Heart right ventricle (tissue), 16 donors: ENCODE data around the gene KCNH1. TPM values are rescaled to one million over a fixed set of nuclear protein-coding genes. Genes with fewer than 3 reads are reported as not detected.

ENCODE experiments used
- ATAC-seq, 8 donors: fragments of 200-7000 bp; cut with Tn5 transposase; one replicate each; pipeline ENCODE4 v1.9.1; 2020; ENCODE audit warnings: mild to moderate bottlenecking in 8 of 8, moderate library complexity in 8 of 8, moderate number of reproducible peaks in 1 of 8
- DNase-seq, 2 donors: peaks; one replicate each; pipeline ENCODE4 v3.0.0-alpha.2; 2020
- H3K27ac ChIP-seq, 10 donors: fragments of 200-600 bp; sonication (generic) in 2 of 10; one replicate each; pipeline versions ENCODE4 v1.5.0 to v1.8.0; 2020 to 2022; ENCODE audit warnings: mild to moderate bottlenecking in 3 of 10
- H3K27me3 ChIP-seq, 7 donors: fragments of 200-600 bp; one replicate each; pipeline ENCODE4 v1.8.0; 2021 to 2022; ENCODE audit warnings: mild to moderate bottlenecking in 2 of 7
- H3K36me3 ChIP-seq, 9 donors: fragments of 200-600 bp; sonication (generic) in 1 of 9; one replicate each; pipeline versions ENCODE4 v1.5.0 to v1.8.0; 2020 to 2022; ENCODE audit warnings: mild to moderate bottlenecking in 2 of 9
- H3K4me1 ChIP-seq, 9 donors: fragments of 200-600 bp; sonication (generic) in 1 of 9; one replicate each; pipeline versions ENCODE4 v1.5.0 to v1.8.0; 2020 to 2022; ENCODE audit warnings: mild to moderate bottlenecking in 4 of 9
- H3K4me3 ChIP-seq, 10 donors: fragments of 200-600 bp; sonication (generic) in 2 of 10; one replicate each; pipeline versions ENCODE4 v1.5.0 to v1.8.0; 2020 to 2022; ENCODE audit warnings: mild to moderate bottlenecking in 7 of 10, moderate library complexity in 2 of 10
- H3K9me3 ChIP-seq, 11 donors: fragments of 200-600 bp in 10 of 11; sonication (generic) in 2 of 11; one replicate each; pipeline versions ENCODE4 v1.5.0 to v1.8.0; 2013 to 2022; ENCODE audit warnings: mild to moderate bottlenecking in 2 of 11, control low read depth in 1 of 11, moderate library complexity in 1 of 11
- CTCF ChIP-seq, 9 donors: fragments of 200-600 bp; sonication (generic) in 2 of 9; IDR thresholded peaks; one replicate each; pipeline versions ENCODE4 v1.5.0 to v1.8.0; 2021 to 2022; ENCODE audit warnings: antibody characterized with exemption in 9 of 9, mild to moderate bottlenecking in 5 of 9, moderate library complexity in 1 of 9
- WGBS, 2 donors: extraction: QIAGEN DNeasy Blood & Tissue Kit; methylation state at CpG; one replicate each; pipeline ENCODE4 v1.1.7; 2013; ENCODE audit warnings: inconsistent platforms in 1 of 2; 5-methylcytosine and 5-hydroxymethylcytosine counted together
- intact Hi-C, 10 donors: fragments of 100-400 bp; cut with DNase I; formaldehyde crosslinking; loops; one replicate each; pipeline versions ENCODE4 v1.11.1 to v1.14.2; 2022
- polyA plus RNA-seq, 2 donors: library from polyadenylated mRNA; stranded (reverse); fragments of 200-250 nt; gene quantifications; one replicate each; pipeline ENCODE4 v1.2.3, GENCODE V29; 2013
- total RNA-seq, 10 donors: library from RNA; stranded (reverse); fragmentation: NEBNext Ultra II Directional in 3 of 10; extraction: Animal tissue kit (Norgen Biotek cat#: 25700) in 3 of 10; gene quantifications; one replicate each; pipeline versions ENCODE4 v1.2.1 to v1.2.4, GENCODE V29; 2021 to 2023
- donor health status: Arrhythmogenic right ventricular cardiomyopathy.
- donor health status: ischemic (EF 13 %, LVEDD 7.1; RV severe dilation, severe dysfunction).
- donor health status: healthy with polysubstance abuse.
- donor health status: DM: no; HTN: yes; CAD: no.
- donor health status: DM: no; HTN: no; CAD: no.
- donor health status: ischemic (EF 25% LVEDD 6.9; RV normal size, moderate dysfunction).
- donor health status: ischemic (EF 25% LVEDD 5.7; RV mildly dilated, moderate dysfunction).
- donor health status: healthy.
- donor health status: DM: yes; HTN: yes; CAD: no.
- donor health status: Ischemic cardiomyopathy.
- donor health status: ischemic (EF 35%, LVEDD 5.7; RV mildly dilated, moderate dysfunction).
- donor health status: nonischemic (EF 11% LVEDD 7.7; RV severe dilation, severe dysfunction).
- donor health status: DM: yes; HTN: yes; CAD: no.
- donor health status: PGD.
- donor health status: ischemic (EF 29% LVEDD 5.4; RV normal size, mild dysfunction).
- donor health status: nonischemic (EF 23%, LVEDD 6.1; RV moderate dilation, normal function).

Gene KCNH1
- total and polyA plus RNA-seq, 12 donors, result 0.09 TPM; not detected in 11

DNA sequence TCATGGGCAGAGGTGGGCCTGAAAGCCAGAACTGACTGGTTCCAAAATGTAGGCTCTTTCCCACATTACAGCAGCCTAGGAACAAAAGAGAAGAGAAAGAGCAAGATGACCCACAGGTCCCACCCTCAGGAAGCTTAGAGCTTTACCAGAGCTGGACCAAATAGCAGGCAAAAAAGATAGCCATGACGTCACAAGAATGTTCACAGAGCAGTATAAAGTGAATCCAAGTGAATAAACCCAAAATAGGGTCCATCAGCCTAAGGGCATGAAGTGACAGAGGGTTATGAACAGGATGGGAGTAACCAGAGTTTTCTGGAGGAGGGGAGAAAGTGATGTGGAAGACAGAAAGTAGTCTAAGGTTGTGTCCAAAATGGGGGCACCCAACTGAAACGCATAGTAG lies 221.2 kb downstream of the KCNH1 start:
- ATAC-seq, result no peak
- H3K4me1 ChIP-seq, result no peaks in the 10 kb centered on the region
- DNase-seq, result no peak
- H3K27me3 ChIP-seq, result peaks cover 0 to 6% (median 0%) of the 10 kb centered on the region in 7 donors
- no peak for TF ChIP-seq CTCF (IDR thresholded peaks at IDR 0.05)
- 66 to 81% methylated on average over 2 of the region's 2 CpGs for WGBS, 2 donors
- H3K27ac ChIP-seq, result no peak overlapping the region
- H3K4me3 ChIP-seq, result no peak overlapping the region
- H3K9me3 ChIP-seq, result no peaks in the 10 kb centered on the region
- intact Hi-C loops, result no loop called here
- H3K36me3 ChIP-seq, result no peaks in the 10 kb centered on the region

DNA sequence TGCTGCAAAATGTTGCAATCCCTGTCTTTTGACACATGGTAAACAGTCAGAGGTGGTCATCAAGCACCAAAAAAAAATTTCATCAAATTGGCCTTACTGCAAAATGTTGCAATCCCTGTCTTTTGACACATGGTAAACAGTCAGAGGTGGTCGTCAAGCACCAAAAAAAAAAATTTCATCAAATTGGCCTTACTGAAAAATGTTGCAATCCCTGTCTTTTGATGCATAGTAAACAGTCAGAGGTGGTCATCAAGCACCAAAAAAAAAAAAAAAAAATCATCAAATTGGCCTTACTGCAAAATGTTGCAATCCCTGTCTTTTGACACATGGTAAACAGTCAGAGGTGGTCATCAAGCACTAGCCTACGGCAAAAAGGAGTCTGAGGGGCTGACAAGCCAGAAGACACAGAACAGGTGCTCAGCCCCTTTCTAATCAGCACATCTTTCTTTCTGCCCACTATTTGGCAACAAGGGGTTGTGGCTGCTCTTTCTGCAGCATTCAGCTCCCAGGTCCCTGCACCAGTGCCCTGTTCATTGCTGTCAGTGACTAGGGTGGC lies 223.8 kb downstream of the KCNH1 start:
- Histone ChIP-seq H3K9me3 (no peaks in the 10 kb centered on the region), H3K4me3 (no peak overlapping the region), H3K27ac (no peak overlapping the region), H3K27me3 (peaks cover 0 to 6% (median 0%) of the 10 kb centered on the region in 7 donors), H3K36me3 (no peaks in the 10 kb centered on the region), H3K4me1 (peaks cover 0 to 15% (median 0%) of the 10 kb centered on the region in 9 donors)
- TF ChIP-seq CTCF (IDR thresholded peaks at IDR 0.05), result no peak
- DNase-seq (no peak), ATAC-seq (no peak)
- intact Hi-C loops, result no loop called here
- 54 to 58% methylated on average over 2 of the region's 2 CpGs for WGBS, 2 donors

- Histone ChIP-seq H3K4me3 (no peak overlapping the region), H3K9me3 (no peaks in the 10 kb centered on the region), H3K4me1 (peaks cover 0 to 15% (median 0%) of the 10 kb centered on the region in 9 donors), H3K27ac (no peak overlapping the region), H3K36me3 (no peaks in the 10 kb centered on the region), H3K27me3 (peaks cover 0 to 6% (median 0%) of the 10 kb centered on the region in 7 donors)
- intact Hi-C loops, result no loop called here
- no peak for TF ChIP-seq CTCF (IDR thresholded peaks at IDR 0.05)
- DNase-seq (no peak), ATAC-seq (no peak)
- WGBS, 2 donors, result 62 to 63% methylated on average over 3 of the region's 3 CpGs
Observed at GRCh38 chr1:210908791-210909190, 225.2 kb downstream of the KCNH1 start.

DNA sequence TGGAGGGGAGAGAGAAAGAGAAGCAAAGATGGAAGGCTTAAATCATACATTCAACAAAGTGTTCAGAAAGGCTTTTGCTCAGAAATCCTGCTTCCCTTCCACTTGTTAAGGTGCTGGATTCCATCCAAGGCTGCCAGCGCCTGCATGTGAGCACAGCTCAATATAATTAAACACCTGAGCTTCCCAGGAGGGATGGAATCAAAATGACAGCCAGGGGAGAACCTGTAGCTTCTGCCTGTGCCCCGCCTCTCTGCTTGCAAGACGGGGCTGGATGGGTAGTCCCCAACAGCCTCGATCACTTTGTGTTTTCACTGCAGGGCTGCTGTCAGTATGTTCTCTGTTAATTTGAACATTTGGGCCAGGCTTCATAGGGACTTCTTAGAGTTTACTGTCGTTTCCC lies 225.7 kb downstream of the KCNH1 start:
- Histone ChIP-seq H3K27me3 (peaks cover 0 to 6% (median 0%) of the 10 kb centered on the region in 7 donors), H3K36me3 (no peaks in the 10 kb centered on the region), H3K9me3 (no peaks in the 10 kb centered on the region), H3K4me1 (peaks cover 0 to 15% (median 0%) of the 10 kb centered on the region in 9 donors), H3K4me3 (no peak overlapping the region), H3K27ac (no peak overlapping the region)
- ATAC-seq (no peak), DNase-seq (no peak)
- intact Hi-C loops, result no loop called here
- no peak for TF ChIP-seq CTCF (IDR thresholded peaks at IDR 0.05)
- 56 to 57% methylated on average over 5 of the region's 5 CpGs for WGBS, 2 donors
